ENCODE measurements around the gene SLC25A30. TPM values are rescaled to one million over a fixed set of nuclear protein-coding genes. Genes with fewer than 3 reads are reported as not detected.

The SLC25A30 gene
- total RNA-seq, 4 donors from 2014 or later = 1.7 to 6.7 (median 5.8) TPM

- Histone ChIP-seq H3K27me3 (peaks cover 0 to 14% (median 0%) of the 10 kb centered on the region in 4 donors), H3K27ac (no peak overlapping the region), H3K9me3 (no peaks in the 10 kb centered on the region), H3K36me3 (no peaks in the 10 kb centered on the region), H3K4me3 (no peak overlapping the region), H3K4me1 (peaks cover 0 to 6% (median 4%) of the 10 kb centered on the region in 3 donors)
- no peak for DNase-seq
- TF ChIP-seq, protein P1, sequence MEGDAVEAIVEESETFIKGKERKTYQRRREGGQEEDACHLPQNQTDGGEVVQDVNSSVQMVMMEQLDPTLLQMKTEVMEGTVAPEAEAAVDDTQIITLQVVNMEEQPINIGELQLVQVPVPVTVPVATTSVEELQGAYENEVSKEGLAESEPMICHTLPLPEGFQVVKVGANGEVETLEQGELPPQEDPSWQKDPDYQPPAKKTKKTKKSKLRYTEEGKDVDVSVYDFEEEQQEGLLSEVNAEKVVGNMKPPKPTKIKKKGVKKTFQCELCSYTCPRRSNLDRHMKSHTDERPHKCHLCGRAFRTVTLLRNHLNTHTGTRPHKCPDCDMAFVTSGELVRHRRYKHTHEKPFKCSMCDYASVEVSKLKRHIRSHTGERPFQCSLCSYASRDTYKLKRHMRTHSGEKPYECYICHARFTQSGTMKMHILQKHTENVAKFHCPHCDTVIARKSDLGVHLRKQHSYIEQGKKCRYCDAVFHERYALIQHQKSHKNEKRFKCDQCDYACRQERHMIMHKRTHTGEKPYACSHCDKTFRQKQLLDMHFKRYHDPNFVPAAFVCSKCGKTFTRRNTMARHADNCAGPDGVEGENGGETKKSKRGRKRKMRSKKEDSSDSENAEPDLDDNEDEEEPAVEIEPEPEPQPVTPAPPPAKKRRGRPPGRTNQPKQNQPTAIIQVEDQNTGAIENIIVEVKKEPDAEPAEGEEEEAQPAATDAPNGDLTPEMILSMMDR (IDR thresholded peaks at IDR 0.05) = no peak
- TF ChIP-seq POLR2A (IDR thresholded peaks at IDR 0.05) = no peak
- 54 to 62% methylated on average over 7 of the region's 7 CpGs for WGBS, 2 donors
- intact Hi-C loops (cut with DNase I) = no loop called here
These were observed 28.0 kb upstream of the SLC25A30 start for GRCh38 chr13:45446181-45446580.

GRCh38 chr13:45445053-45445452 lies 26.9 kb upstream of the SLC25A30 start:
- Histone ChIP-seq H3K4me3 (no peak overlapping the region), H3K27me3 (peaks cover 0 to 14% (median 0%) of the 10 kb centered on the region in 4 donors), H3K27ac (no peak overlapping the region), H3K36me3 (no peaks in the 10 kb centered on the region), H3K4me1 (peaks cover 0 to 6% (median 5%) of the 10 kb centered on the region in 3 donors), H3K9me3 (no peaks in the 10 kb centered on the region)
- 66 to 73% methylated on average over 6 of the region's 6 CpGs for WGBS, 2 donors
- no peak for DNase-seq
- intact Hi-C loops (cut with DNase I) = no loop called here
- no peak for TF ChIP-seq POLR2A (IDR thresholded peaks at IDR 0.05)

DNA sequence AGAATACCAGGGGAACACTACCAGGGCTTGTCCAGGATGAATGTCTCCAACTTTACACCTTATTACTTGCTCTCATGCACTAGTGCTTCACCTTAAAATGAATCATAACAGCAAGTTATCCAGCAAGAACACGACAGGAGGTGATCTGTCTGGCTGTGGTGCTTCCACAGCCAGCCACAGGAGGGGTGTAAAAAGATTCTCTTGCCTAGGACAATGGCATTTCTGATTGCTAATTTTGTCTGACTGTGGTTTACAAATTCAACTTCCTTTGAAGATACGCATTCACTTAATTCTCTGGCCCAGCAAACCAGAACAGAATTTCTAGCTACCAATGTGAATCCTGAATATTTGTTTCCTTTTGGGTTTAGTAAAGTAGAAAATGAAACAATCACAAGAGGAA lies 23.5 kb upstream of the SLC25A30 start:
- intact Hi-C loops (cut with DNase I) = no loop called here
- DNase-seq = no peak
- no peak overlapping the region for H3K4me3 ChIP-seq
- H3K27ac ChIP-seq = peak overlapping the region in 2 of 4 donors; percentile 39 to 49
- no peaks in the 10 kb centered on the region for H3K36me3 ChIP-seq
- 14 to 24% methylated on average over 2 of the region's 2 CpGs for WGBS, 2 donors
- no peaks in the 10 kb centered on the region for H3K9me3 ChIP-seq
- TF ChIP-seq, protein P1 (IDR thresholded peaks at IDR 0.05) = peak in 2 of 6 experiments; percentile 8 to 24
- TF ChIP-seq POLR2A (IDR thresholded peaks at IDR 0.05) = no peak
- peaks cover 0 to 6% (median 5%) of the 10 kb centered on the region in 3 donors for H3K4me1 ChIP-seq
- peaks cover 0 to 12% (median 0%) of the 10 kb centered on the region in 4 donors for H3K27me3 ChIP-seq

- peaks cover 0 to 6% (median 5%) of the 10 kb centered on the region in 3 donors for H3K4me1 ChIP-seq
- H3K27ac ChIP-seq = peak overlapping the region in 2 of 4 donors; percentile 30 to 44
- 54 to 67% methylated on average over 3 of the region's 3 CpGs for WGBS, 2 donors
- no peak for DNase-seq
- TF ChIP-seq, protein P1 (IDR thresholded peaks at IDR 0.05) = no peak
- TF ChIP-seq POLR2A (IDR thresholded peaks at IDR 0.05) = no peak
- intact Hi-C loops (cut with DNase I) = no loop called here
- no peaks in the 10 kb centered on the region for H3K9me3 ChIP-seq
- H3K4me3 ChIP-seq = no peak overlapping the region
- H3K36me3 ChIP-seq = no peaks in the 10 kb centered on the region
- no peaks in the 10 kb centered on the region for H3K27me3 ChIP-seq
These were observed 21.7 kb upstream of the SLC25A30 start for GRCh38 chr13:45439781-45440462.

- H3K4me1 ChIP-seq = peaks cover 0 to 6% (median 5%) of the 10 kb centered on the region in 3 donors
- intact Hi-C loops (cut with DNase I) = no loop called here
- 71 to 90% methylated on average over 1 to 4 of the region's 4 CpGs for WGBS, 2 donors
- H3K36me3 ChIP-seq = no peaks in the 10 kb centered on the region
- TF ChIP-seq POLR2A (IDR thresholded peaks at IDR 0.05) = no peak
- TF ChIP-seq, protein P1 (IDR thresholded peaks at IDR 0.05) = no peak
- no peak overlapping the region for H3K27ac ChIP-seq
- DNase-seq = no peak
- no peaks in the 10 kb centered on the region for H3K9me3 ChIP-seq
- H3K27me3 ChIP-seq = no peaks in the 10 kb centered on the region
- H3K4me3 ChIP-seq = no peak overlapping the region
These were observed 20.8 kb upstream of the SLC25A30 start for GRCh38 chr13:45439008-45439407.
